Tibial artery (tissue), 4 donors: ENCODE measurements around the gene ZMYM2.

ENCODE experiments used
- DNase-seq, 2 donors: peaks; one replicate each; pipeline ENCODE4 v3.0.0-alpha.2; 2019
- H3K27ac ChIP-seq, 2 donors: fragments of 200-600 bp; sonication (generic) in 1 of 2; 1 replicate in 1 of 2; 2 replicates in 1 of 2; pipeline ENCODE4 v1.5.1; 2018 to 2019; ENCODE audit warnings: mild to moderate bottlenecking in 1 of 2
- H3K27me3 ChIP-seq, 2 donors: fragments of 200-600 bp; sonication (generic) in 1 of 2; one replicate each; pipeline versions ENCODE4 v1.5.1 to v1.6.0; 2016 to 2019
- H3K36me3 ChIP-seq, 3 donors: fragments of 200-600 bp; sonication (generic) in 2 of 3; one replicate each; pipeline ENCODE4 v1.5.1; 2016 to 2019; ENCODE audit warnings: mild to moderate bottlenecking in 2 of 3
- H3K4me1 ChIP-seq, 4 donors: fragments of 200-600 bp; sonication (generic) in 2 of 4; 1 replicate in 3 of 4; 2 replicates in 1 of 4; pipeline ENCODE4 v1.5.1; 2016 to 2019
- H3K4me3 ChIP-seq, 2 donors: fragments of 200-600 bp; sonication (generic) in 1 of 2; 1 replicate in 1 of 2; 2 replicates in 1 of 2; pipeline ENCODE4 v1.5.1; 2018 to 2019; ENCODE audit warnings: mild to moderate bottlenecking in 2 of 2
- H3K9me3 ChIP-seq, 3 donors: fragments of 200-600 bp; sonication (generic) in 1 of 3; one replicate each; pipeline ENCODE4 v1.5.1; 2016 to 2019
- CTCF ChIP-seq, 2 experiments: fragments of 200-600 bp in 1 of 2; fragments of 450-650 bp in 1 of 2; IDR thresholded peaks; one replicate each; pipeline ENCODE4 v1.5.1; 2017 to 2019; ENCODE audit warnings: antibody characterized with exemption in 2 of 2, mild to moderate bottlenecking in 1 of 2, moderate library complexity in 1 of 2
- intact Hi-C: fragments of 100-400 bp; cut with DNase I; formaldehyde crosslinking; loops from one replicate; pipeline ENCODE4 v1.15.0; 2023; ENCODE audit warnings: low total_unique reads

ZMYM2 gene

GRCh38 chr13:20105161-20105689 is 146.7 kb downstream of the ZMYM2 start:
- TF ChIP-seq CTCF (IDR thresholded peaks at IDR 0.05): no peak
- Histone ChIP-seq H3K4me3 (no peak overlapping the region), H3K27me3 (peaks cover 0 to 33% of the 10 kb centered on the region in 2 donors), H3K4me1 (no peaks in the 10 kb centered on the region), H3K9me3 (no peaks in the 10 kb centered on the region), H3K36me3 (no peaks in the 10 kb centered on the region), H3K27ac (no peak overlapping the region)
- DNase-seq: no peak
- intact Hi-C loops: no loop called here

- peaks cover 0 to 29% of the 10 kb centered on the region in 2 donors for H3K27me3 ChIP-seq
- no peak overlapping the region for H3K4me3 ChIP-seq
- DNase-seq: no peak
- H3K36me3 ChIP-seq: no peaks in the 10 kb centered on the region
- H3K4me1 ChIP-seq: no peaks in the 10 kb centered on the region
- no peaks in the 10 kb centered on the region for H3K9me3 ChIP-seq
- TF ChIP-seq CTCF (IDR thresholded peaks at IDR 0.05): no peak
- intact Hi-C loops: no loop called here
- no peak overlapping the region for H3K27ac ChIP-seq
These were observed 148.2 kb downstream of the ZMYM2 start for GRCh38 chr13:20106742-20107141.

- DNase-seq: no peak
- Histone ChIP-seq H3K36me3 (no peaks in the 10 kb centered on the region), H3K9me3 (no peaks in the 10 kb centered on the region), H3K4me3 (no peak overlapping the region), H3K4me1 (no peaks in the 10 kb centered on the region), H3K27me3 (peaks cover 0 to 20% of the 10 kb centered on the region in 2 donors), H3K27ac (no peak overlapping the region)
- intact Hi-C loops: no loop called here
- no peak for TF ChIP-seq CTCF (IDR thresholded peaks at IDR 0.05)
These were observed 150.5 kb downstream of the ZMYM2 start for GRCh38 chr13:20109037-20109436.

GRCh38 chr13:20114066-20114610 is 155.6 kb downstream of the ZMYM2 start:
- no peak for TF ChIP-seq CTCF (IDR thresholded peaks at IDR 0.05)
- Histone ChIP-seq H3K36me3 (no peaks in the 10 kb centered on the region), H3K4me3 (no peak overlapping the region), H3K27ac (no peak overlapping the region), H3K27me3 (peaks cover 0 to 2% of the 10 kb centered on the region in 2 donors), H3K9me3 (no peaks in the 10 kb centered on the region), H3K4me1 (peaks cover 0 to 6% (median 3%) of the 10 kb centered on the region in 4 donors)
- DNase-seq: no peak
- intact Hi-C loops: no loop called here

- TF ChIP-seq CTCF (IDR thresholded peaks at IDR 0.05): no peak
- no peak for DNase-seq
- Histone ChIP-seq H3K4me3 (no peak overlapping the region), H3K36me3 (no peaks in the 10 kb centered on the region), H3K9me3 (no peaks in the 10 kb centered on the region), H3K27ac (no peak overlapping the region), H3K4me1 (peaks cover 0 to 15% (median 4%) of the 10 kb centered on the region in 4 donors), H3K27me3 (no peaks in the 10 kb centered on the region)
- intact Hi-C loops: no loop called here
These were observed 157.7 kb downstream of the ZMYM2 start for GRCh38 chr13:20116213-20116612.
